CD4-positive, CD25-positive, alpha-beta regulatory T cell (primary cell): ENCODE results near the gene MAB21L4. TPM values are rescaled to one million over a fixed set of nuclear protein-coding genes. Genes with fewer than 3 reads are reported as not detected.

Experiments
- ATAC-seq, 2 donors: fragments of 150-1000 bp; cut with Tn5 transposase; one replicate each; pipeline ENCODE4 v1.10.0; 2021; ENCODE audit warnings: low read depth in 2 of 2, moderate number of reproducible peaks in 2 of 2, moderate library complexity in 1 of 2
- DNase-seq, 3 donors: peaks; one replicate each; pipeline versions ENCODE4 v3.0.0 to v3.0.0-alpha.2; 2012 to 2022; ENCODE audit warnings: mixed read lengths in 1 of 3
- H3K27ac ChIP-seq: one replicate; pipeline ENCODE4 v1.7.0; 2013; ENCODE audit warnings: mild to moderate bottlenecking, low read length; ENCODE audit not compliant: insufficient read depth, poor library complexity, severe bottlenecking
- H3K27me3 ChIP-seq: one replicate; pipeline ENCODE4 v1.7.0; 2013; ENCODE audit warnings: low read length; ENCODE audit not compliant: control insufficient read depth, insufficient read depth
- H3K36me3 ChIP-seq: one replicate; pipeline ENCODE4 v1.7.0; 2013; ENCODE audit warnings: mild to moderate bottlenecking, low read length, moderate library complexity; ENCODE audit not compliant: control insufficient read depth, insufficient read depth
- H3K4me1 ChIP-seq: 2 replicates; pipeline ENCODE4 v1.7.0; 2013; ENCODE audit warnings: mild to moderate bottlenecking, low read length; ENCODE audit not compliant: insufficient read depth, control insufficient read depth, poor library complexity, severe bottlenecking
- H3K4me3 ChIP-seq: one replicate; pipeline ENCODE4 v1.7.0; 2013; ENCODE audit warnings: low read depth, mild to moderate bottlenecking, low read length, moderate library complexity
- H3K9me3 ChIP-seq, 2 experiments: 1 replicate in 1 of 2; 2 replicates in 1 of 2; pipeline ENCODE4 v1.7.0; 2013; ENCODE audit warnings: low read length in 2 of 2, mild to moderate bottlenecking in 1 of 2, moderate library complexity in 1 of 2; ENCODE audit not compliant: control insufficient read depth in 2 of 2
- H3K27ac Mint-ChIP-seq, 3 donors: one replicate each; pipeline ENCODE4 v1.8.0; 2020 to 2022; ENCODE audit warnings: mild to moderate bottlenecking in 3 of 3, mixed read lengths in 3 of 3, moderate library complexity in 2 of 3
- H3K27me3 Mint-ChIP-seq: one replicate; pipeline ENCODE4 v1.8.0; 2022; ENCODE audit warnings: mild to moderate bottlenecking, mixed read lengths
- H3K36me3 Mint-ChIP-seq: one replicate; pipeline ENCODE4 v1.8.0; 2020; ENCODE audit warnings: mixed read lengths
- H3K4me1 Mint-ChIP-seq, 4 donors: one replicate each; pipeline ENCODE4 v1.8.0; 2020 to 2022; ENCODE audit warnings: mixed read lengths in 4 of 4, mild to moderate bottlenecking in 1 of 4
- H3K4me3 Mint-ChIP-seq, 4 donors: one replicate each; pipeline ENCODE4 v1.8.0; 2020 to 2022; ENCODE audit warnings: mild to moderate bottlenecking in 4 of 4, mixed read lengths in 4 of 4, moderate library complexity in 3 of 4
- H3K9me3 Mint-ChIP-seq, 7 donors: one replicate each; pipeline ENCODE4 v1.8.0; 2020 to 2022; ENCODE audit warnings: mixed read lengths in 7 of 7, mild to moderate bottlenecking in 3 of 7, moderate library complexity in 2 of 7
- polyA plus RNA-seq, 4 donors: library from polyadenylated mRNA; unstranded; fragments of 300-500 nt; fragmentation: Illumina TruSeq; gene quantifications; one replicate each; pipeline ENCODE4 v1.2.3, GENCODE V29; 2021
- total RNA-seq: library from RNA; stranded (reverse); gene quantifications from one replicate; pipeline ENCODE4 v1.2.3, GENCODE V29; 2022

MAB21L4 gene
- total and polyA plus RNA-seq, 5 donors from 2014 or later = not detected

DNA sequence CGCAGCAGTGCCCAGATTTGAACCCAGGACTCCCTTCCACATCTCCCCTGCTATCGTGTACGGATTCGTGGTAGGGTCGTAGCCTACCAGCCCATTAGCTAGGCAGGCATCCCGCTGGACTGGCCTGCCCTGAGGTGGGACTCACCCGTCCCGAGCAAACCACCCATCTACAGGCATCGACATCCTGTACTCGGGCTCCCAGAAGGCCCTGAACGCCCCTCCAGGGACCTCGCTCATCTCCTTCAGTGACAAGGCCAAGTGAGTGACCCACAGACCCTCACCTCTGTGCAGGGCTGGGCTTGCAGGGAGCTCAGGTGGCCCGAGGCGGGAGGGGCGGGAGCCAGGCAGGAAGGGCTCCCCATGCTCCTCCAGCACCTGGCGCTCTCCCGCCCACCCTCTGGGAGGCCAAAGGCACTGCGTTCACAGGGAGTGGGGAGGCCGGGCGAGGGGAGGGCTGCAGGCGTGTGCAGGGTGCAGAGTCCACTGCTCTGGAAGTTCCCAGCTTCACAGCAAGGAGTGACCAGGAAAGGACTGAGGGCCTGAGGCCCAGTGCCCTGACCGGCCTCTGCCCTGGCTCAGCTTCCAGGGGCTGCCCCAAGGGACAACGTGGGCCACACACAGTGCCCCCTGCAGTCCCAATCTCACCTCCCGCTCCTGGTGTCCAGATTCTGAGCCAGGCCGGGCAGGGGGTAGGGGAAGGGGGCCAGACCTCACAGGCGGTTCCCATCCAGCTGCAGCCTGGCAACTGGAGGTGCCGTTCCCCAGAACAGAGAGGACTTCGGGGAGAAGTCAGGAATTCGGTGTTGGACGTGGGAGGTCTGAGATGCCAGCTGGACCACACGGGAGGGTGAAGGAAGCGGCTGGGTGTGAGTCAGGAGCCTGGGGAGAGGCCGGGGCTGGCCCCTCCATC, 21.9 kb downstream of the MAB21L4 start:
- Histone ChIP-seq H3K36me3 (no peaks in the 10 kb centered on the region), H3K27me3 (no peaks in the 10 kb centered on the region), H3K9me3 (no peaks in the 10 kb centered on the region), H3K4me3 (no peak overlapping the region), H3K27ac (no peak overlapping the region), H3K4me1 (no peaks in the 10 kb centered on the region)
- Mint-ChIP-seq H3K4me1 (no peaks in the 10 kb centered on the region), H3K36me3 (no peaks in the 10 kb centered on the region), H3K27ac (no peak overlapping the region), H3K4me3 (no peak overlapping the region), H3K27me3 (no peaks in the 10 kb centered on the region), H3K9me3 (no peaks in the 10 kb centered on the region)
- ATAC-seq (no peak), DNase-seq (no peak)

DNA sequence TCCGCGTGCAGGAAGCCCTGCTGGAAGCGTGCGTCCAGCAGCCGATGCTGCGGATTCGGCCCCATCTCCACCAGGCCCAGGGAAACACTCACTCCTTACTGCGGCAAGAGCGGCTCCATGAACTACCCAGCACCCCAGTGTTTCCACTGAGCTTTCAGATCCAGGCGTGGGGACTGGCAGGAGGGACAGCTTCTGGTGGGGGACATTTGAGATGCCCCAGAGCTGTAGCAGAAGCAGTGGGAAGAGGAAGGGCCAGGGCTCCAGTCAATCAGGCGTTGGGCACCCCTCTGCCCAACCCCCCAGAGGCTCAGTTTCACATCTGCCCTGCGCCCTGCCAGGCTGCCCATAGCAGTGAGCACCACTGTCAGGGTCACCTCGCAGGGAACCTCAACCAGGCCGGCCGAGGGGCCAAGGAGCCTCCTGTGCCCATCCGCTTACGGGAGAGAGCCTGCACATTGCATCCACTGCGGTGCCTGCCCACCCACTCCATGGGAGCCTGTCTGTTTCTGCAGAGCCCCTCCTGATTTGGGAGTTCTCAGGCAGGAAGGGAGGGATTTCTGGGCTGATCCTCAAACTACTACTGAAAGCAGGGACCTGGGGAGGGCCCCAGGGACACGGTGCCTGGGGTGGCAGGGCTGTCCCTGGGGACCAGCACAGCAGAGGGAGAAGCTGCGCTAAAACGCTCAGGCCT, 22.7 kb downstream of the MAB21L4 start:
- Mint-ChIP-seq H3K9me3 (no peaks in the 10 kb centered on the region), H3K27me3 (no peaks in the 10 kb centered on the region), H3K4me3 (no peak overlapping the region), H3K4me1 (no peaks in the 10 kb centered on the region), H3K36me3 (no peaks in the 10 kb centered on the region), H3K27ac (no peak overlapping the region)
- Histone ChIP-seq H3K27me3 (no peaks in the 10 kb centered on the region), H3K27ac (no peak overlapping the region), H3K9me3 (no peaks in the 10 kb centered on the region), H3K4me1 (no peaks in the 10 kb centered on the region), H3K4me3 (no peak overlapping the region), H3K36me3 (no peaks in the 10 kb centered on the region)
- ATAC-seq (no peak), DNase-seq (no peak)

GRCh38 chr2:240872317-240873097, 23.4 kb downstream of the MAB21L4 start:
- no peak for ATAC-seq
- H3K9me3 Mint-ChIP-seq = no peaks in the 10 kb centered on the region

DNA sequence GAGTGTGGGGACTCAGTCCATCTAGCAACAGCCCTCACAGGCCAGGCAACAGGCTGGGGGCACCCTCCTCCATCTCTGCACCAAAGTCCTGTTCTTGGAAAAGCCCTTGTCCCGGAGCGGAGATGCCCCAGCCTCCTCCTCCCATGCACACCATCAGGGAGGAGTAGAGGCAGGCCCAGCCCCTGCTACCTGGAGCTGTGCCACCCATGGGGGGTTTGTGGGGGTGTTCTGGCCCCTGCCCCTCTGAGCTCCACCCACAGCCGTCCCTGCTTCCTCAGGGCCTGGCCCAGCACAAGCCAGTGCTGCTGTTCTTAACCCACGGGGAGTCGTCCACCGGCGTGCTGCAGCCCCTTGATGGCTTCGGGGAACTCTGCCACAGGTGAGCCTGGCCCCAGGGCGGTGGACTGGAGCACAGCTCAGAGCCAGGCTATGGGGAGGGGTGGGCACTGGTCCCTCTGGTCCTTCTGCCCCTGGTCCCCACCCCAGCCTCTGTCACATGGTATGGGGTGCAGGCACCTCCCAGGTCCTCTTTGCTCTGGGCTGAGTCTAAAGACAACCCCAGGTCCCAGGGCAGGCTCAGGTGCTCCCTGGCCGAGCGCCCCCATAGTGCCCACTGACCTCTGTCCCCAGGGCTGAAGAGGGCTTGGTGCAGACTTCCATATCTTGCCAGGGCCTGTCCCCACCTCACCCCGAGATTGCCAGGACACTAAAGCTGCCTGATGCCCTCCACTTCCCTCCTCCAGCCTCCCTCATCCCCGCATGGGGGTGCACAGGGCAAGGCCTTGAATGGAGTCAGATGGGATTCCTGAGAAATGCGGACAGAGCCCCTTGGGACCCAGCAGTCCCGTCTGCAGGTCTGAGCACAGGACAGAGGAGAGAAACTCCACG, 24.6 kb downstream of the MAB21L4 start:
- no peaks in the 10 kb centered on the region for H3K27me3 ChIP-seq
- no peak overlapping the region for H3K27ac Mint-ChIP-seq
- peaks cover 3% of the 10 kb centered on the region for H3K27me3 Mint-ChIP-seq

More at GRCh38 chr2:240872317-240873097, 23.4 kb downstream of the MAB21L4 start:
- Histone ChIP-seq H3K27me3 (no peaks in the 10 kb centered on the region), H3K4me1 (no peaks in the 10 kb centered on the region), H3K9me3 (no peaks in the 10 kb centered on the region), H3K4me3 (no peak overlapping the region), H3K27ac (no peak overlapping the region), H3K36me3 (no peaks in the 10 kb centered on the region)
- Mint-ChIP-seq H3K4me1 (no peaks in the 10 kb centered on the region), H3K27me3 (no peaks in the 10 kb centered on the region), H3K27ac (no peak overlapping the region), H3K36me3 (no peaks in the 10 kb centered on the region), H3K4me3 (no peak overlapping the region)
- no peak for DNase-seq

GRCh38 chr2:240869956-240870875, 25.7 kb downstream of the MAB21L4 start:
- H3K36me3 ChIP-seq = no peaks in the 10 kb centered on the region
- no peak for ATAC-seq
- H3K9me3 ChIP-seq = no peaks in the 10 kb centered on the region
- Mint-ChIP-seq H3K27me3 (peaks cover 8% of the 10 kb centered on the region), H3K4me3 (no peak overlapping the region), H3K9me3 (peaks cover 0 to 1% (median 0%) of the 10 kb centered on the region in 7 donors), H3K36me3 (no peaks in the 10 kb centered on the region), H3K27ac (no peak overlapping the region), H3K4me1 (no peaks in the 10 kb centered on the region)
- no peaks in the 10 kb centered on the region for H3K4me1 ChIP-seq
- H3K27ac ChIP-seq = no peak overlapping the region
- H3K4me3 ChIP-seq = no peak overlapping the region
- no peak for DNase-seq
- H3K27me3 ChIP-seq = no peaks in the 10 kb centered on the region

More for the DNA sequence above, 24.6 kb downstream of the MAB21L4 start:
- H3K36me3 ChIP-seq = no peaks in the 10 kb centered on the region
- Mint-ChIP-seq H3K9me3 (peaks cover 0 to 1% (median 0%) of the 10 kb centered on the region in 7 donors), H3K4me1 (no peaks in the 10 kb centered on the region), H3K4me3 (no peak overlapping the region), H3K36me3 (no peaks in the 10 kb centered on the region)
- no peaks in the 10 kb centered on the region for H3K4me1 ChIP-seq
- ATAC-seq = no peak
- no peak for DNase-seq
- no peak overlapping the region for H3K27ac ChIP-seq
- H3K9me3 ChIP-seq = no peaks in the 10 kb centered on the region
- H3K4me3 ChIP-seq = no peak overlapping the region

GRCh38 chr2:240869109-240869955, 26.6 kb downstream of the MAB21L4 start:
- Histone ChIP-seq H3K4me3 (no peak overlapping the region), H3K27ac (no peak overlapping the region), H3K4me1 (no peaks in the 10 kb centered on the region), H3K36me3 (no peaks in the 10 kb centered on the region), H3K27me3 (no peaks in the 10 kb centered on the region), H3K9me3 (no peaks in the 10 kb centered on the region)
- no peak for DNase-seq
- Mint-ChIP-seq H3K4me3 (no peak overlapping the region), H3K27me3 (peaks cover 8% of the 10 kb centered on the region), H3K9me3 (peaks cover 0 to 1% (median 0%) of the 10 kb centered on the region in 7 donors), H3K4me1 (no peaks in the 10 kb centered on the region), H3K36me3 (no peaks in the 10 kb centered on the region), H3K27ac (no peak overlapping the region)
- no peak for ATAC-seq
